GM19193 (cell line): ENCODE measurements around the gene MPV17L.

Experiments
- POLR2A ChIP-seq: IDR thresholded peaks from 4 replicates; pipeline ENCODE4 v1.6.1; 2011; ENCODE audit not compliant: insufficient read depth, insufficient read length; ENCODE audit errors: extremely low read depth

MPV17L gene

DNA sequence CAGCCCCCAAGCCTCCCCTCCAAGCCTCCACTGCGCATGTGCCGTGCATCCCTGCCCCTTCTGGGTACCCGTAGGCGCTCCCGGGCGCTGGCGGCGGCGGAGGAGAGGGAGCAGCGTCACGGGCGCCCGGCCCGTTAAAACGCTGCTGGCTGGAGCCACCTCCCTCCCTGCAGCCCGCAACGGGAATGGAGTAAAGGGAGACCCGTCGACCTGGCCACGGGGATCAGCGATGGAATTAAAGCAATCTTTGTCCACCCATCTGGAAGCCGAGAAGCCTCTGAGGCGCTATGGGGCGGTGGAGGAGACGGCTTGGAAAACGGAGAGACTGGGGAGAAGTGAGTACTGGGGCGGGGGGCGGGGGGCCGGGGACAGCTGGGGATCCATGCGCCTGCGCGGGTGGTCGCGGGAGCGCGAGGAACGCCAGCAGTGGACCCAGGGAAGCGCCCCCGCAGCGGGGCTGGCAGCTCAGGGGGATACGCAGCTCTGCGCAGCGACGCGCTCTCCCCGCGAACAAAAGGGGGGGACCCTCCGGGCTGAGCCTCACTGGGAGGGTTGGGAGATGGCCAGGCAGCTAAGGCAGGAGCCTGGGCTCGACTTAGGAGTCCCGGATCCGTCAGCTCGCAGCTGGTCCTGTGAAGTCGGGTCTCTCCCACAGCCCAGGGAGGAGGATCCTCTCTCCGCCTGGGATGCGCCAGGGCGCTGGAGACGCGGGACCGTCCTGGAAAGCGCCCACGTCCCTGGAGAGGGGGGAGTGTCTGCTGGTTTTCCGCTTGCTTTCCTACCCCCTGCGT is 39.1 kb downstream of the MPV17L start, which contains the start of gene BMERB1:
Gene BMERB1, plus strand, starts transcription at position 164 of the 791 bp plus-strand sequence. Its CDS starts 66 bp downstream, at position 230.
- no peak for TF ChIP-seq POLR2A

DNA sequence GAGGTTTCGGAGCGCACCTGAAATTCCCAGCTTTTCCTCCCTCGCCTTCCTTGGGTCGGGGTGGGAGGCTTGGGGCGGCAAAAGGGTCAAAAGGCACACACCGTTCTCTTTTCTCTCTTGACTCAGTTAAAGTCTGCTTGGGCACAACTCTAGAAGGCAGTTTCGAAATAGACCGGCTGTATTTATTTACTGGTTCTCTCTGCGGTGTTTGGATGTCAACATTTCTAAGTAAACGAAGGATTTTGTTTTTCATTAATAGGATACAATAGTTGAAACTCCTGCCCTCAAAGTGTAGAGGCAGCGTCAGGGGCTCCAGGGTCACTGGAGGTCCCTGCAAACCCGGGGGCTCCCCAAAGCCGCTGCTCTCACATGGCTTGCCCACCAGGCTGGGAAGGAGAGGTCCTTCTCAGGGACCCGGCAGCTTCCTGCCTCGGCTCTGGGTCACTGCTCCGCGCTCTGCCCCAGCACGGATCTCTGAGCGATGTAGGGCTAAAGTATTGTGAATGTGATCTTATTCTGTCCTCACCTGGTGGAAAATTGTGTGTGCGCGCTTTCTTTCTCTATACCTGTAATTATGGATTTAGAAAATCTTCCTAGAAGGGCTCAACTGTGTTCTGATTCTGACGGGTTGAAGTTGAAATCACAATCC is 39.8 kb downstream of the MPV17L start:
- TF ChIP-seq POLR2A, result no peak

- TF ChIP-seq POLR2A, result no peak
These were observed 43.5 kb downstream of the MPV17L start for GRCh38 chr16:15439102-15439501.

- TF ChIP-seq POLR2A, result no peak
These were observed 44.0 kb downstream of the MPV17L start for GRCh38 chr16:15439521-15439920.

GRCh38 chr16:15440852-15441251 is 45.3 kb downstream of the MPV17L start:
- TF ChIP-seq POLR2A, result no peak

DNA sequence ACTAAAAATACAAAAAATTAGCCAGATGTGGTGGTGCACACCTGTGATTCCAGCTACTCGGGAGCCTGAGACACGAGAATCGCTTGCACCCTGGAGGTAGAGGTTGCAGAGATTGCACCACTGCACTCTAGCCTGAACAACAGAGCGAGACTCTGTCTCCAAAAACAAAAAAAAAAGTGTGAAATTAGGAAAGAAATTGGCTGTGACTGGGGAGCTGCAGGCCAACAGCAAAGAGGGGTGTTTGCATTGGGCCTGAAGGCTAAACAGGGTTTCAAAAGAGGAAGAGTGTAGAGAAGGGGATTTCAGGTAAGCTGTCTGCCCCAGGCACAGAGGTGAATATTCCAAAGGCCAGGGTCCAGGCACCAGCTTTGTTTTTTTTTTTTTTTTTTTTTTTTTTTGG is 48.2 kb downstream of the MPV17L start:
- no peak for TF ChIP-seq POLR2A

DNA sequence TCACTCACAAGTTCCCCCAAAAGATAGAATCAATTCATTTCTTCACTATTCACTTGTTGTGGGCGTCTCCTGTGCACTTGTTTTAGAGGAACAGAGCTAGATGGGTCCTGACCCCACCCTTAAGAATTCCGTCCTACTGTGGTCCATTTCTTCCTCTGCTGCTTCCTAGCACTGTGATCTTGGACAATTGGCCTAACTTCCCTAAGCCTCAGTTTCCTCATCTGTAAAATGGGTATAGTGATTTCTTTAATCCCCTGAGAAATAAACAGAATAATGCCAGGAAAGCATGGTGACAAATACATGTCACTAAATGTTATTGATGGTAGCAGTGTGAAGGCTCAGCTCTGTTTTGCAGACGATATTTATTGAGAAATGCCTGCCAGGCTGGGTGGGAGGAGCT is 48.7 kb downstream of the MPV17L start:
- TF ChIP-seq POLR2A, result no peak

DNA sequence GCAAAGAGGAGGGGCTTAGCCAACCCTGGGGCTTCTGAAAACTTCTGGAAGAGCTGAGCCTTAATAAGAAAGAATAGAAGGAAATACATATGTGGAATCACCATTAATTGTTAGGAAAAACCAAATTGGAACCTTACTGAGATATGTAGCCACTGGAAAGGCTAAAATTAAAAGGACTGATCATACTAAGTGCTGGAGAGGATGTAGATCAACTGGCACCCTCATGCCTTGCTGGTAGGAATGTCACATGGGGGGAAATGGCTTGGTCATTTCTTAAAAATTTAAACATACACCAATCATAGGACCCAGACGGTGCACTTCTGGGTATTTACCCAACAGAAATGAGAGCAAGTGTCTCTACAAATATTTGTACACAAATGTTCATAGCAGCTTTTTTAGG is 49.9 kb downstream of the MPV17L start:
- TF ChIP-seq POLR2A, result no peak

GRCh38 chr16:15446901-15447300 is 51.3 kb downstream of the MPV17L start:
- TF ChIP-seq POLR2A, result no peak

GRCh38 chr16:15450624-15451023 is 55.1 kb downstream of the MPV17L start:
- no peak for TF ChIP-seq POLR2A

GRCh38 chr16:15451098-15451731 is 55.7 kb downstream of the MPV17L start:
- TF ChIP-seq POLR2A, result no peak

- TF ChIP-seq POLR2A, result no peak
These were observed 56.8 kb downstream of the MPV17L start for GRCh38 chr16:15452246-15452855.

DNA sequence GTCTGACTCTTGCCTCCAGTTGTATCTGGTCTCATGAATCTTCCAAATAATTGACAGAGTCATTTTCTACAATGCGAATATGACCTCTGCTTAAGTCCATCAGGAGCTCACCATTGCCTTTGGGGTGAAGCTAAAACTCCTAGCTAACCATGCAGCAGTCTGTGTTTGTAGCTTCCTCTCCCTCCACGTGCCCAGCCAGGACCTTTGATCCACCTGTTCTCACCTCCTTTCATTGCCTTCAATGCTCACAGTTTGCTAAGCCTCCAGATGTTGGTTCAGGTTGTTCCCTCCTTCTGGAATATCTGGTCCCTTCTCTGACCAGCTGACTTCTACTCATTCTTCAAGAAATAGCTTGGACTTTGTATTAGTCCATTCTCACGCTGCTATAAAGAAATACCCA is 61.8 kb downstream of the MPV17L start:
- TF ChIP-seq POLR2A, result no peak

DNA sequence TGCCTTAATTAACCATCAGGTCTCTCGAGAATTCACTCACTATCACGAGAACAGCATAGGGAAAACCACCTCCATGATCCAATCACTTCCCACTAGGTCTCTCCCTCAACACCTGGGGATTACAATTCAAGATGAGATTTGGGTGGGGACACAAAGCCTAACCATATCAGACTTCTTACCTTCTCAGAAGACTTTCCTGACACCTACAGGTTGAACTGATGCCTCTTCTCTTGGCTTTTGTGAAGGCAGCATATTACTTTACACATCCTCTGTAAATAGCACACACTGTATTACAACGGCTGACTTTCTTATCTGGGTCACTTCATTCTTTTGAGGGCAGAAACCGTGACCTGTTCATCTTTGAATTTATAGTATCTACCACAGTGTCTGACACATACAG is 62.4 kb downstream of the MPV17L start:
- no peak for TF ChIP-seq POLR2A

GRCh38 chr16:15459791-15460190 is 64.2 kb downstream of the MPV17L start:
- TF ChIP-seq POLR2A, result no peak
